Peyer's patch (tissue), 4 donors: Measurements from ENCODE around the gene RBM18. TPM values are rescaled to one million over a fixed set of nuclear protein-coding genes. Genes with fewer than 3 reads are reported as not detected.

Source experiments
- DNase-seq, 3 donors: peaks; one replicate each; pipeline ENCODE4 v3.0.0-alpha.2; 2017 to 2019
- H3K27ac ChIP-seq, 4 donors: fragments of 200-600 bp; sonication (generic); one replicate each; pipeline ENCODE4 v1.5.1; 2016 to 2019
- H3K27me3 ChIP-seq, 2 donors: fragments of 200-600 bp; sonication (generic); one replicate each; pipeline ENCODE4 v1.5.1; 2019
- H3K36me3 ChIP-seq, 3 donors: fragments of 200-600 bp; sonication (generic); one replicate each; pipeline ENCODE4 v1.5.1; 2016 to 2019
- H3K4me1 ChIP-seq, 4 donors: fragments of 200-600 bp; sonication (generic); one replicate each; pipeline ENCODE4 v1.5.1; 2016 to 2019
- H3K4me3 ChIP-seq, 4 donors: fragments of 200-600 bp; sonication (generic); 1 replicate in 3 of 4; 2 replicates in 1 of 4; pipeline ENCODE4 v1.5.1; 2016 to 2019; ENCODE audit warnings: mild to moderate bottlenecking in 1 of 4
- H3K9me3 ChIP-seq, 4 donors: fragments of 200-600 bp; sonication (generic); one replicate each; pipeline ENCODE4 v1.5.1; 2016 to 2019; ENCODE audit warnings: mild to moderate bottlenecking in 1 of 4
- POLR2A ChIP-seq, 2 donors: fragments of 450-650 bp; IDR thresholded peaks; one replicate each; pipeline ENCODE4 v1.5.1; 2017; ENCODE audit warnings: antibody characterized with exemption in 2 of 2, mild to moderate bottlenecking in 2 of 2, moderate library complexity in 2 of 2
- total RNA-seq, 4 donors: library from RNA; depleted of rRNA; stranded (reverse); fragments of >200 nt; gene quantifications; one replicate each; pipeline ENCODE4 v1.1.0, GENCODE V29; 2016
- TF ChIP-seq, protein P1 (sequence below), 6 experiments: fragments of 450-650 bp in 4 of 6; fragments of 200-600 bp in 2 of 6; sonication (generic) in 1 of 6; IDR thresholded peaks; one replicate each; pipeline ENCODE4 v1.5.1; 2017 to 2019; ENCODE audit warnings: antibody characterized with exemption in 6 of 6, mild to moderate bottlenecking in 3 of 6, moderate library complexity in 1 of 6

Gene RBM18
- total RNA-seq, 4 donors from 2014 or later = 4.5 to 37.1 (median 7.5) TPM

DNA sequence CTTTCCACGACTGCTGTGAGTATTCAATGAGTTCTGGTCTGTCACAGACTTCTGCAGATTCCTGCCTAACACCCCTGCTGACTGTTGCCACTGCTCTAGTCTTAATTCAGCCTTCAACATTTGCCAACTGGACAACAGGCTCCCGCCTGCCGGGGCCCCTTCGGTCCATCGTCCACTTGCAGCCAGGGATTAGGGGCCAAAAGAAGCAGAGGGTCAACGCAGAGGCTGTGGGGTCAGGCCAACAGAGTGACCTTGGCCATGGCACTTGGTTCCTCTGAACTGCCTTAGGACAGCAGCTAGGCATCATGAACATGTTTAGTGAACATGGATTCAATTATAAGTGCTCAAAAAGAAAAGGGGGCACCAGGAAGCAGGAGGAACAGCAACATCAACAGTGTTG is 76.3 kb downstream of the RBM18 start:
- Histone ChIP-seq H3K27ac (no peak overlapping the region), H3K4me1 (peaks cover 0 to 8% (median 0%) of the 10 kb centered on the region in 4 donors), H3K4me3 (no peak overlapping the region), H3K9me3 (no peaks in the 10 kb centered on the region), H3K36me3 (no peaks in the 10 kb centered on the region), H3K27me3 (no peaks in the 10 kb centered on the region)
- no peak for DNase-seq
- no peak for TF ChIP-seq POLR2A (IDR thresholded peaks at IDR 0.05)
- TF ChIP-seq, protein P1, sequence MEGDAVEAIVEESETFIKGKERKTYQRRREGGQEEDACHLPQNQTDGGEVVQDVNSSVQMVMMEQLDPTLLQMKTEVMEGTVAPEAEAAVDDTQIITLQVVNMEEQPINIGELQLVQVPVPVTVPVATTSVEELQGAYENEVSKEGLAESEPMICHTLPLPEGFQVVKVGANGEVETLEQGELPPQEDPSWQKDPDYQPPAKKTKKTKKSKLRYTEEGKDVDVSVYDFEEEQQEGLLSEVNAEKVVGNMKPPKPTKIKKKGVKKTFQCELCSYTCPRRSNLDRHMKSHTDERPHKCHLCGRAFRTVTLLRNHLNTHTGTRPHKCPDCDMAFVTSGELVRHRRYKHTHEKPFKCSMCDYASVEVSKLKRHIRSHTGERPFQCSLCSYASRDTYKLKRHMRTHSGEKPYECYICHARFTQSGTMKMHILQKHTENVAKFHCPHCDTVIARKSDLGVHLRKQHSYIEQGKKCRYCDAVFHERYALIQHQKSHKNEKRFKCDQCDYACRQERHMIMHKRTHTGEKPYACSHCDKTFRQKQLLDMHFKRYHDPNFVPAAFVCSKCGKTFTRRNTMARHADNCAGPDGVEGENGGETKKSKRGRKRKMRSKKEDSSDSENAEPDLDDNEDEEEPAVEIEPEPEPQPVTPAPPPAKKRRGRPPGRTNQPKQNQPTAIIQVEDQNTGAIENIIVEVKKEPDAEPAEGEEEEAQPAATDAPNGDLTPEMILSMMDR (IDR thresholded peaks at IDR 0.05) = no peak

Other genes starting within 250 kb of the RBM18 start
- 1 to 10 TPM; 3.0 to 9.9 (median 7.4) TPM for gene TTLL11, start 171.5 kb downstream of the RBM18 start, total RNA-seq
- gene NDUFA8, start 105.1 kb downstream of the RBM18 start, total RNA-seq = 10 to 100 TPM; 17.3 to 41.3 (median 32.2) TPM
- not detected for gene MORN5, start 104.9 kb downstream of the RBM18 start, total RNA-seq
- 10 to 100 TPM in 1 of 4 donors, 1 to 10 TPM in 2, under 1 TPM in 1; 0.53 to 12.4 (median 3.1) TPM for gene LHX6, start 35.9 kb downstream of the RBM18 start, total RNA-seq
- gene MRRF, start within 50 bp of the RBM18 start, total RNA-seq = 10 to 100 TPM; 54.8 to 69.6 (median 67.8) TPM
- gene PTGS1, start 106.2 kb upstream of the RBM18 start, total RNA-seq = 10 to 100 TPM in 3 of 4 donors, 1 to 10 TPM in 1; 6.4 to 17.3 (median 13.8) TPM
- not detected for gene OR1J1, start 213.1 kb upstream of the RBM18 start, total RNA-seq
- not detected for gene OR1J2, start 246.0 kb upstream of the RBM18 start, total RNA-seq